ENCODE data around the gene WSB1.

DNA sequence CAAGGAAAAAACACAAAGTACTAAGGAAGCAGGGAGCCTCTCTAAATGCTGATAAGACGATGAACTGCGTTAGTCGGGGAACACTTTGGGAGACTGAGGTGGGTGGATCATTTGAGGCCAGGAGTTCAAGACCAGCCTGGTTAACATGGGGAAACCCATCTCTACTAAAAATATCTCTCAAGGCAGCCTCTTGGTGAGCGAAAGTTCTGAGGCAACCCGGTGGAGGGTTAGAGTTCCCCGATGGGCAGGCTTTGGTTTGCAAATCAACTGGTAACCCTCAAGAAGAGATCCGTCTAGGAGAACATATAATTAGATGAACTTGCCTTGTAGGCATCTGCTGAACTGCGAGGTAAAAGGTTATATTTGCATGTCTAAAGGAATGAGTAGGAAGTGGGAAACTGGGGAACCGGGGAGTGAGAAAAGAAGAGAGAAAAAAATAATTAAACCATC is 44.6 kb downstream of the WSB1 start:
- TF ChIP-seq EP300 (IDR thresholded peaks at IDR 0.05) = no peak
- TF ChIP-seq, protein P1, sequence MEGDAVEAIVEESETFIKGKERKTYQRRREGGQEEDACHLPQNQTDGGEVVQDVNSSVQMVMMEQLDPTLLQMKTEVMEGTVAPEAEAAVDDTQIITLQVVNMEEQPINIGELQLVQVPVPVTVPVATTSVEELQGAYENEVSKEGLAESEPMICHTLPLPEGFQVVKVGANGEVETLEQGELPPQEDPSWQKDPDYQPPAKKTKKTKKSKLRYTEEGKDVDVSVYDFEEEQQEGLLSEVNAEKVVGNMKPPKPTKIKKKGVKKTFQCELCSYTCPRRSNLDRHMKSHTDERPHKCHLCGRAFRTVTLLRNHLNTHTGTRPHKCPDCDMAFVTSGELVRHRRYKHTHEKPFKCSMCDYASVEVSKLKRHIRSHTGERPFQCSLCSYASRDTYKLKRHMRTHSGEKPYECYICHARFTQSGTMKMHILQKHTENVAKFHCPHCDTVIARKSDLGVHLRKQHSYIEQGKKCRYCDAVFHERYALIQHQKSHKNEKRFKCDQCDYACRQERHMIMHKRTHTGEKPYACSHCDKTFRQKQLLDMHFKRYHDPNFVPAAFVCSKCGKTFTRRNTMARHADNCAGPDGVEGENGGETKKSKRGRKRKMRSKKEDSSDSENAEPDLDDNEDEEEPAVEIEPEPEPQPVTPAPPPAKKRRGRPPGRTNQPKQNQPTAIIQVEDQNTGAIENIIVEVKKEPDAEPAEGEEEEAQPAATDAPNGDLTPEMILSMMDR (IDR thresholded peaks at IDR 0.05) = no peak

All from stomach (tissue), 4 donors.